Ramos (cell line): Measurements from ENCODE around the gene TNFRSF4.

Experiments used
- in situ Hi-C: fragments of 300-500 bp; cut with MboI; formaldehyde crosslinking; loops from one replicate; pipeline ENCODE4 v1.14.3; 2022; ENCODE audit warnings: low sequenced_read_pairs; ENCODE audit not compliant: unreplicated experiment

Gene TNFRSF4

GRCh38 chr1:1222575-1223225 lies 8.7 kb upstream of the TNFRSF4 start:
- in situ Hi-C loops: no loop called here

GRCh38 chr1:1221887-1222574 lies 8.1 kb upstream of the TNFRSF4 start:
- in situ Hi-C loops: no loop called here

- in situ Hi-C loops: no loop called here
Measured at GRCh38 chr1:1220197-1220596, 6.2 kb upstream of the TNFRSF4 start.

- in situ Hi-C loops: no loop called here
Measured at GRCh38 chr1:1219341-1219740, 5.4 kb upstream of the TNFRSF4 start.

GRCh38 chr1:1218524-1219200 lies 4.7 kb upstream of the TNFRSF4 start:
- in situ Hi-C loops: no loop called here

- in situ Hi-C loops: no loop called here
Measured at GRCh38 chr1:1217621-1218523, 3.9 kb upstream of the TNFRSF4 start.

GRCh38 chr1:1216770-1217620 lies 3.0 kb upstream of the TNFRSF4 start:
- in situ Hi-C loops: no loop called here

- in situ Hi-C loops: no loop called here
Measured at GRCh38 chr1:1215881-1216605, 2.1 kb upstream of the TNFRSF4 start.

GRCh38 chr1:1215080-1215676 lies 1.2 kb upstream of the TNFRSF4 start:
- in situ Hi-C loops: no loop called here

- in situ Hi-C loops: no loop called here
Measured at GRCh38 chr1:1212780-1213344, 1.1 kb downstream of the TNFRSF4 start.

- in situ Hi-C loops: no loop called here
Measured at GRCh38 chr1:1211541-1212441, 2.2 kb downstream of the TNFRSF4 start.

- in situ Hi-C loops: no loop called here
Measured at GRCh38 chr1:1210726-1211540, 3.0 kb downstream of the TNFRSF4 start.

GRCh38 chr1:1208713-1209433 lies 5.1 kb downstream of the TNFRSF4 start:
- in situ Hi-C loops: no loop called here

- in situ Hi-C loops: no loop called here
Measured at GRCh38 chr1:1207571-1207892, 6.4 kb downstream of the TNFRSF4 start.

- in situ Hi-C loops: no loop called here
Measured at GRCh38 chr1:1206966-1207531, 6.9 kb downstream of the TNFRSF4 start.
